HAP-1 (cell line): ENCODE results near the gene ACD.

Experiments
- DNase-seq, 2 experiments: peaks; one replicate each; pipeline ENCODE4 v3.0.0-alpha.2; 2016 to 2020; ENCODE audit warnings: low spot score in 2 of 2
- H3K27me3 ChIP-seq: fragments of 250-450 bp; sonication (Bioruptor Pico); 2 replicates; pipeline ENCODE4 v1.5.1; 2020; ENCODE audit warnings: low read depth, mild to moderate bottlenecking, moderate library complexity
- H3K36me3 ChIP-seq: fragments of 250-450 bp; sonication (Bioruptor Pico); replicated peaks from 2 replicates; pipeline ENCODE4 v1.5.1; 2020; ENCODE audit warnings: mild to moderate bottlenecking
- H3K4me1 ChIP-seq: fragments of 250-450 bp; sonication (Bioruptor Pico); 2 replicates; pipeline ENCODE4 v1.5.1; 2020; ENCODE audit warnings: mild to moderate bottlenecking
- H3K4me3 ChIP-seq: fragments of 250-450 bp; sonication (Bioruptor Pico); 2 replicates; pipeline ENCODE4 v1.5.1; 2020; ENCODE audit warnings: mild to moderate bottlenecking, moderate library complexity
- H3K9me3 ChIP-seq: fragments of 250-450 bp; sonication (Bioruptor Pico); 2 replicates; pipeline ENCODE4 v1.5.1; 2020; ENCODE audit warnings: mild to moderate bottlenecking, moderate library complexity
- in situ Hi-C: fragments of 300-500 bp; cut with MboI; formaldehyde crosslinking; loops from 3 replicates; pipeline ENCODE4 v1.14.3; 2020; ENCODE audit warnings: low sequenced_read_pairs, inconsistent platforms, mixed read lengths

Gene ACD

DNA sequence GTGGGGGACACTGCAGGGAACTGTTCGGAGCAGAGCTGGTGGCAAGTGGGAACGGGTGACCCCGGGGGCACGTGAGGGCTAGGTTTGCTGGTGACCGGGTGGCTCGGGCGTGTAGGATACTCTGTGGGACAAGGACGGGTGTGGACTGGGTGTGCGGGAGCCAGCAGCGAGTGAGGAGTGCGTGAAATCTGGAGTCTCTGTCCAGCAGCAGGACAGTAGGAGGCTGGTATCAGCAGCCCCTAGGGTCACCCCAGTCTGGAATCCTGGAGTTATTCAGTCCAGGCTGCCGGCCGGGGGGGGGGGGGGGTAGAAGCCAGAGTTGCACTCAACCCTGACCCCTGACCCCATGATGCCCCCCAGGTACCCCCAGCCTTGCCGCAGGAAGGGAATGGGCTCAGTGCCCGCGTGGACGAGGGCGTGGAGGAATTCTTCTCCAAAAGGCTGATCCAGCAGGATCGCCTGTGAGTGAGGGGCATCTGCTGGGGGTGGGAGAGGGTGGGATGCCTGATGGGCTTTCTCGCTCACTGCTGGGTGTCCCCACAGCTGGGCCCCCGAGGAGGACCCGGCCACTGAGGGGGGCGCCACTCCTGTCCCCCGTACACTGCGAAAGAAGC lies 6.2 kb downstream of the ACD start:
- Histone ChIP-seq H3K27me3 (no peaks in the 10 kb centered on the region), H3K9me3 (no peaks in the 10 kb centered on the region), H3K36me3 (peaks cover 42% of the 10 kb centered on the region), H3K4me3 (no peak overlapping the region), H3K4me1 (peaks cover under 1% of the 10 kb centered on the region)
- in situ Hi-C loops = no loop called here
- no peak for DNase-seq

DNA sequence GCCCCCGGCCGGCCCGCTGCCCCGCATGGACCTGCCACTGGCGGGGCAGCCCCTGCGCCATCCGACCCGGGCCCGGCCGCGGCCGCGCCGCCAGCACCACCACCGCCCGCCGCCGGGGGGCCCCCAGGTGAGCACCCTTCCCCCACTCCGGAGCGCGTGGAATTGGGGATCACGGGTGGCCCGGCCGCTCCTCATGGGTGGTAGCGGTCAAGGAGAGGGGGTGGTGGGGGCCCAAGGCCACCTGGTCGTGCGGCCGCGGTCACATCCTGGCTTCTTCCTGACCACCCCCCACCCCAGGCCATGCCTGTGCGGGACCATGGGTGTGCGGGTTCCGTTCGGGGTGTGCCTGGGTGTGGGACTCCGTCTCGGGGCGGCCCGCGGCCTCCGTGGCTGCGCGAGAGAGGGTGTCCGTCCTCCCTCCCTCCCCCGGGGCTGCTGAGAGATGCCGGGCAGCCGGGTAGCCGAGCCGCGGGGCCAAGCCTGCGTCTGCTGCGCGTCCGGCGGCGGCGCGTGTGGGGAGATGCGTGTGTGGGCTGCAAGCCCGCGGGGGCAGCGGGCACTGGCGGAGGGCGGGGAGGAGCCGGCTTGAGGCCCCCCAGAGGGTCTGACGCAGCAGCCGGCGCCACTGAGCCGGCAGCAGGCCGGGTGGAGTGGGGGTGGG lies 6.8 kb downstream of the ACD start:
- Histone ChIP-seq H3K4me1 (no peaks in the 10 kb centered on the region), H3K4me3 (no peak overlapping the region), H3K36me3 (peaks cover 35% of the 10 kb centered on the region), H3K27me3 (no peaks in the 10 kb centered on the region), H3K9me3 (no peaks in the 10 kb centered on the region)
- in situ Hi-C loops = no loop called here
- DNase-seq = no peak

DNA sequence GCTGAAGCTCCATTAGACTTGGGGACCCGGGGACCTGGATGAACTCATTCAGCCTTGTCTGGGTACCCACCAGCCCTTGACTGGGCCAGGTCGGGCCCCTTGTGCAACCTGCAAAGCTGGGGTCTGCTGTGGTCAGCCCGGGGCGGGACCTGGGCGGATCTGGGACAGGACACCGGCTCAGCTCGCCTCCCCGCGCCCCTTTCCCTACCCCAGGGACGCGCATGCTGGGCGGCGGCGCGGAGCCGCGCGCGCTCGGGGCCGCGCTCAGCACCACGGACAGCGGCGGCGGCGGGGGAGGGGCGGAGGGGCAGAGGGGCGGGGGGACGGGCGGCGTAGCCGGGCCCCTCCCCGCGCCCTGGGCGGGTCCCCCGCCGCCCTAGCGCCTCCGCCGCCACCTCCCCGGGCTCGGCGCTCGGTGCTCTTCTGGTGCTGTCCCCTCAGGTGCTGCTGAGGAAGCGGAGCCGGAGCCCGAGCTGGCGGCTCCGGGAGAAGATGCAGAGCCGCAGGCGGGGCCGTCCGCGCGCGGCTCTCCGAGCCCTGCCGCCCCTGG lies 7.4 kb downstream of the ACD start:
- Histone ChIP-seq H3K4me3 (no peak overlapping the region), H3K9me3 (no peaks in the 10 kb centered on the region), H3K27me3 (no peaks in the 10 kb centered on the region), H3K4me1 (no peaks in the 10 kb centered on the region), H3K36me3 (peaks cover 29% of the 10 kb centered on the region)
- no peak for DNase-seq
- in situ Hi-C loops = no loop called here

- in situ Hi-C loops = no loop called here
- Histone ChIP-seq H3K4me1 (no peaks in the 10 kb centered on the region), H3K4me3 (no peak overlapping the region), H3K27me3 (no peaks in the 10 kb centered on the region), H3K36me3 (peaks cover 24% of the 10 kb centered on the region), H3K9me3 (no peaks in the 10 kb centered on the region)
- DNase-seq = no peak
These were observed 8.2 kb downstream of the ACD start for GRCh38 chr16:67651847-67652246.

- in situ Hi-C loops = no loop called here
These were observed 9.0 kb downstream of the ACD start for GRCh38 chr16:67651039-67651438.

DNA sequence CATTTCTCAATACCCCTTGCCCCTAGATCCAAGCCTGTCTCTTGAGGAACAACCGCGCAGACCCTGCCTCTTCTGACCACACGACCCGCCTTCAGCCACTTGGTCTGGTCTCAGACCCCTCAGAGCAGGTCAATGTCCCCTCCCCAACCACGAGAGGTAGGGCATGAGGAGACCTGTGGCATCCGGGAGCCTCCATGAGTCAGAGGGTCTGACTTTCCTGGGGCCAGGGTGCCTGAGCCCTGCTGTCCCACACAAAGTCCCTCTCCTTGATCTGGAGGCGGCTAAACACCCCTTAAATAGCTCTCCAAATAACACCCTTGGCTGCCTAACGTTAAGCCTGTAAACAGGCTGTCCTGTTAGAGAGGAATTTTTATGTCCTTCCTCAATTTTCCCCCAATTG lies 10.0 kb downstream of the ACD start:
- H3K4me1 ChIP-seq = peaks cover 3% of the 10 kb centered on the region; the same call in 1 of the 2 replicates
- DNase-seq = peak in 1 of 2 experiments; percentile 4
- H3K4me3 ChIP-seq = no peak overlapping the region
- no peaks in the 10 kb centered on the region for H3K27me3 ChIP-seq
- peaks cover 13% of the 10 kb centered on the region for H3K36me3 ChIP-seq
- in situ Hi-C loops = no loop called here
- no peaks in the 10 kb centered on the region for H3K9me3 ChIP-seq

More at GRCh38 chr16:67651039-67651438, 9.0 kb downstream of the ACD start:
- DNase-seq = no peak
- Histone ChIP-seq H3K9me3 (no peaks in the 10 kb centered on the region), H3K4me3 (no peak overlapping the region), H3K27me3 (no peaks in the 10 kb centered on the region), H3K4me1 (no peaks in the 10 kb centered on the region), H3K36me3 (peaks cover 16% of the 10 kb centered on the region)

DNA sequence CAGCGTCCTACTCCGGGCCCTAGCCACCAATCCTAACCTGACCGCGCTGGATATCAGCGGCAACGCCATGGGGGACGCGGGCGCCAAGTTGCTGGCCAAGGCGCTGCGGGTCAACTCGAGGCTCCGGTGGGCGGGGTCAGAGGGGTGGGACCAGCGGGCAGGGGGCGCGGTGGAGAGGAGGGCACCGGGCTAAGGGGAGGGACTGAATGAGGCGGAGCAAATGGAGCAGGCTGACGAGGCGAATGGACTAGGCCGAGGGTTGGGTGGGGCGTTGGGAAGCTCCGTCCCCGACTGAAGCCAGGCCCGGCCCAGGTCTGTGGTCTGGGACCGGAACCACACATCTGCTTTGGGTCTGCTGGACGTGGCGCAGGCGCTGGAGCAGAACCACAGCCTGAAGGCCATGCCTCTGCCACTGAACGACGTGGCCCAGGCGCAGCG lies 10.5 kb downstream of the ACD start:
- Histone ChIP-seq H3K36me3 (peaks cover 8% of the 10 kb centered on the region), H3K27me3 (no peaks in the 10 kb centered on the region), H3K9me3 (no peaks in the 10 kb centered on the region), H3K4me3 (no peak overlapping the region), H3K4me1 (peaks cover 3% of the 10 kb centered on the region)
- DNase-seq = peak in 1 of 2 experiments; percentile 10
- in situ Hi-C loops = no loop called here

DNA sequence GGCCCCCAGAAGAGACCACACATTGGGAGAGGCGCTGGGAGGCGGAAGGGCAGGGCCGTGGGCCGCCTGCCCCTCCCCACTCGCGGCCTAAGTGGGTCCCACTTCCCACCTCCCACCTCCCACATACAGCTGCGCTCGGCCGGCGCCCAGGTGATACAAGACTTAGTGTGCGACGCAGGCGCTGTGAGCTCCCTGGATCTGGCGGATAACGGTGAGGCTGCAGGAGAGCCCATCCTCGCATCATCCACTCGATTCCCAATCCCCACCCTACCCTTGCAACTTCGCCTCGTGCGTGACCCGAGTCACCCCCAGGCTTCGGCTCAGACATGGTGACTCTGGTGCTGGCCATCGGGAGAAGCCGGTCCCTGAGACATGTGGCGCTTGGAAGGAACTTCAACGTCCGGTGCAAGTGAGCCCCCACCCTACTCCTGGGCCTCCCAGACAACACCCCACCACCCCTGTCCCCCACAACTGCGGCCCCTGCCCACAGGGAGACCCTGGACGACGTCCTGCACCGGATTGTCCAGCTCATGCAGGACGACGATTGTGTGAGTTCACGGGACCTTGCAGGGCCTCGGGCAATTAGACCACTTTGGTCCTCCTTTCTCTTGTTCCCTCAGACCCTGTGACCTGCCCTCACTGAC lies 11.2 kb downstream of the ACD start:
- H3K4me1 ChIP-seq = peaks cover 5% of the 10 kb centered on the region
- H3K9me3 ChIP-seq = no peaks in the 10 kb centered on the region
- no peaks in the 10 kb centered on the region for H3K27me3 ChIP-seq
- in situ Hi-C loops = no loop called here
- peaks cover 8% of the 10 kb centered on the region for H3K36me3 ChIP-seq
- peak in 1 of 2 experiments; percentile 7 for DNase-seq
- no peak overlapping the region for H3K4me3 ChIP-seq

GRCh38 chr16:67648088-67648763 lies 11.8 kb downstream of the ACD start:
- Histone ChIP-seq H3K36me3 (peaks cover 8% of the 10 kb centered on the region), H3K4me3 (no peak overlapping the region), H3K4me1 (peaks cover 5% of the 10 kb centered on the region), H3K27me3 (no peaks in the 10 kb centered on the region), H3K9me3 (no peaks in the 10 kb centered on the region)
- in situ Hi-C loops = no loop called here
- DNase-seq = peak in 1 of 2 experiments; percentile 8

DNA sequence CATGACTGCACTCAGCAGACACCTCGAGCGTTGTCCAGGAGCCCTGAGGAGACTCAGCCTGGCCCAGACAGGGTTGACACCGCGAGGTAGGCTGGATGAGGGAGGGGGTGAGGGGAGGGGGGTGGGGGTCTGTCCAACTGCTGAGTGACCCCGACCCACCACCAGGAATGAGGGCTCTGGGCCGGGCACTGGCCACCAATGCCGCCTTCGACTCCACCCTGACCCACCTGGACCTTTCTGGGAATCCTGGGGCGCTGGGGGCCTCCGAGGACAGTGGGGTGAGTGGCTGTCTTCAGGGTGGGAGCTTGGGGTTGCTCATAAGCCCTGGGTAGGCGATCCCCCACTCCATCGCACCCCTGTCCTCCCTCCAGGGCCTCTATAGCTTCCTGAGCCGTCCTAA lies 12.4 kb downstream of the ACD start:
- Histone ChIP-seq H3K9me3 (no peaks in the 10 kb centered on the region), H3K27me3 (no peaks in the 10 kb centered on the region), H3K4me1 (peaks cover 5% of the 10 kb centered on the region), H3K4me3 (no peak overlapping the region), H3K36me3 (peaks cover 8% of the 10 kb centered on the region)
- no peak for DNase-seq
- in situ Hi-C loops = no loop called here

GRCh38 chr16:67647111-67647651 lies 12.9 kb downstream of the ACD start:
- in situ Hi-C loops = no loop called here
- H3K36me3 ChIP-seq = peaks cover 7% of the 10 kb centered on the region
- H3K4me3 ChIP-seq = no peak overlapping the region
- H3K9me3 ChIP-seq = no peaks in the 10 kb centered on the region
- peak in 1 of 2 experiments; percentile 8 for DNase-seq
- H3K27me3 ChIP-seq = no peaks in the 10 kb centered on the region
- peaks cover 5% of the 10 kb centered on the region for H3K4me1 ChIP-seq

- Histone ChIP-seq H3K4me1 (peaks cover 5% of the 10 kb centered on the region), H3K36me3 (peaks cover 6% of the 10 kb centered on the region), H3K27me3 (no peaks in the 10 kb centered on the region), H3K9me3 (no peaks in the 10 kb centered on the region), H3K4me3 (peak overlapping the region; percentile 33)
- no peak for DNase-seq
- in situ Hi-C loops = no loop called here
These were observed 14.5 kb downstream of the ACD start for GRCh38 chr16:67645397-67646121.

DNA sequence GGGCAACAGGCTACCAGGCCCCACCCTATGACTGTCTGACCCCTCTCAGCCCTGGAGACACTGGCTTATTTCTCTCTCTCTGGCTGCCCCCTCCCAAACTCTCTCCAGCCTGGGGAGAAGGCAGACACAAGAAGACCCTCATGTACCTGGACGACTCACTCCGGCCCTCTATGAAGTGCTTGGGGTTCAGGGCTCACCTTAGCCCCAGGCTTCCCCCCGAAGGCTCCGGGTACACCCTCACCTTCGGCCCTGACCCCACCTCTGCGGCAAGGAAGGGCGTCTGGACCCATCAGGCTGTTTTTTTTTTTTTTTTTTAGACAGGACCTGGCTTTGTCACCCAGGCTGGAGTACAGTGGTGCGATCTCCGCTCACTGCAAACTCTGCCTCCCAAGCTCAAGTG lies 16.0 kb downstream of the ACD start:
- H3K4me3 ChIP-seq = no peak overlapping the region
- peaks cover 7% of the 10 kb centered on the region for H3K36me3 ChIP-seq
- H3K4me1 ChIP-seq = peaks cover 5% of the 10 kb centered on the region
- H3K9me3 ChIP-seq = no peaks in the 10 kb centered on the region
- no peaks in the 10 kb centered on the region for H3K27me3 ChIP-seq
- no peak for DNase-seq
- in situ Hi-C loops = loop anchor here (5.0 kb wide), 1 partner anchor 92 kb away; no protein-coding TSS in a partner anchor
